Panc1 (cell line): ENCODE results near the gene LRBA.

Experiments
- CTCF ChIP-seq: fragments of 450-650 bp; IDR thresholded peaks from 2 replicates; pipeline ENCODE4 v1.5.1; 2017; ENCODE audit warnings: mild to moderate bottlenecking
- POLR2AphosphoS5 ChIP-seq: IDR thresholded peaks from 2 replicates; pipeline ENCODE4 v1.6.1; 2012; ENCODE audit warnings: mild to moderate bottlenecking, low read depth, low read length, moderate library complexity
- REST ChIP-seq, 2 experiments: IDR thresholded peaks; 2 replicates each; pipeline ENCODE4 v1.6.1; 2011 to 2012; ENCODE audit warnings: low read depth in 2 of 2, control low read depth in 1 of 2, low read length in 1 of 2, mild to moderate bottlenecking in 1 of 2, moderate library complexity in 1 of 2; ENCODE audit not compliant: insufficient read depth in 1 of 2
- SIN3A ChIP-seq: IDR thresholded peaks from 2 replicates; pipeline ENCODE4 v1.6.1; 2012; ENCODE audit warnings: low read depth, mild to moderate bottlenecking, low read length, moderate library complexity, borderline replicate concordance; ENCODE audit not compliant: insufficient read depth
- TCF7L2 ChIP-seq: IDR thresholded peaks from 2 replicates; pipeline ENCODE4 v1.6.1; 2011; ENCODE audit warnings: mild to moderate bottlenecking, low read depth, low read length, inconsistent platforms

- TF ChIP-seq CTCF = no peak
- TF ChIP-seq TCF7L2 = no peak
- no peak for TF ChIP-seq POLR2AphosphoS5
- no peak for TF ChIP-seq SIN3A
- TF ChIP-seq REST (IDR thresholded peaks at IDR 0.05; ENCODE audit: insufficient read depth in 1 of 2, low read depth in 2 of 2, low read length in 1 of 2) = no peak
Observed at GRCh38 chr4:150852216-150852615, 162.9 kb downstream of the LRBA start.
